Kasumi-1 (cell line): ENCODE measurements around the gene DLEC1.
"Not testable (repeated sequence)": the region's sequence is repeated elsewhere in the genome, so short reads cannot be mapped to it uniquely, and the experiment has no call there.

Experiments used
- DNase-seq, 2 experiments: peaks; one replicate each; lab custom pipeline; 2025; lab: John Stamatoyannopoulos, UW

Gene DLEC1

GRCh38 chr3:38018296-38019266 is 20.4 kb upstream of the DLEC1 start:
- DNase-seq: no peak

DNA sequence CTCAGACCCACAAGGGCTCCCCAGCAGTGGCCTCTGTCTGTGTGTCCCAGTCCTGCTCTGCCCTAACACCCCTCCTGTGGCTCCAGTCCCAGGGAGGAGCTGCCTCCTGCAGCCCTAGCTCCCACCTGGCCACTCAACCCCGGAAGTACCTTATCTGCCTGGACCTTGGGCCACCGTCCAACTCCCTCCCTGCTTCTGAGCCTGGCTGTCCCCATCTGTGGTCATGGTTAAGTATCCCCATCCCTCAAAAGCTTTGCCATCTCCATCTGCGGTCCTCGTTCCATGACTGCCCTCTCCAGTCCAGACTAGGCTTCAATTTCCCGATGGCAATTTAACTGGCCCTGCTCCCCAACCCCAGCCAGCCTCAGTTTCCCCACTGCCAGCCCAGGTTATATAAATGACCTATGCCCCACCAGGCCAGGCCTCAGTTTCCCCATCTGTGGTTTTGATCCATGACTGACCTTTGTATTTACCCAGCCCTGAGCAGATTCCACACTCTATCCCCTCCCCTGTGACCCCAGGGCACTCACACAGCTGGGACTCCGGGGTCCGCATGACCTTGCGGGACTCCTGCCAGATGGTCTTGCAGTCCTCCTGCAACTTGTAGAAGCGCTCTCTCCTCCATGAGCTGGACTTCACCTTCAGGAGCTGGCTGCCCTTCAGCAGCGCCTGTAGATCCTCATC is 19.2 kb upstream of the DLEC1 start:
- DNase-seq: no peak

DNA sequence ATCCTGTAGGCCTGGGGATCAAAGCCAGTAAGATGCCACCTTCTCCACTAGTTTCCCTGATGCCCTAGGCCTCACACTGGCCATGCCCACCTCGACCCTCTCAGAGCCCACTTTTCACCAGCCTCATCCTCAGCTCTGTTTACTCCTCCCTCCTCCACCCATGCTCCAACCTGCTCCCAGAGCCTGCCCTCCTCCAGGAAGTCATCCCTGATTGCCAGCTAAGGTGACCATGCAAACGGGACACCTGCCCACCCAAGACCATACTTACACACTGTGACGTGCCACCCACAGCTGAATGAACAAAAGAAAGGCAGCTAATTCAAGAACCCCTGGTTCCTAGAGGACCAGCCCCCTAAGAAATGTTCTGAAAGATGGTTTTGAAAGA is 18.7 kb upstream of the DLEC1 start:
- DNase-seq: no peak

GRCh38 chr3:38021196-38021595 is 17.8 kb upstream of the DLEC1 start:
- no peak for DNase-seq

DNA sequence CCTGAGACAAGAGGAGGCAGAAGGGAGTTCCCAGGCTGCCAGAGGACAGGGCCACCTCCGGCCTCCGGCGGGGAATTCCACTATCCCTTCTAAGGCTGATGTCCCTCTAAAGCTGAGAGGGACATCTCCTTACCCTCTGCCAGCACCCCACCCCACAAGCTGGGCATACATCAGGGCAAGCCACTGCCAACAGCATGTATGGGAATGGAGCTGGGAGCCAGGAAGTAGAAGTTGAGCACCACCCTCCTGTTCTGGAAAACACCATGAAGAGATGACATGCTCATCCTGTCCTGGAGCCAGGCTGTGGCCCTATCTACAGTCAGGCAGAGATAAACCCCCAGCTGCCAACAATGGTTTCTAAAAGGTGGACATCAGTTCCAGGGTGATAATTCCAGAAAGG is 16.7 kb upstream of the DLEC1 start:
- DNase-seq: no peak

DNA sequence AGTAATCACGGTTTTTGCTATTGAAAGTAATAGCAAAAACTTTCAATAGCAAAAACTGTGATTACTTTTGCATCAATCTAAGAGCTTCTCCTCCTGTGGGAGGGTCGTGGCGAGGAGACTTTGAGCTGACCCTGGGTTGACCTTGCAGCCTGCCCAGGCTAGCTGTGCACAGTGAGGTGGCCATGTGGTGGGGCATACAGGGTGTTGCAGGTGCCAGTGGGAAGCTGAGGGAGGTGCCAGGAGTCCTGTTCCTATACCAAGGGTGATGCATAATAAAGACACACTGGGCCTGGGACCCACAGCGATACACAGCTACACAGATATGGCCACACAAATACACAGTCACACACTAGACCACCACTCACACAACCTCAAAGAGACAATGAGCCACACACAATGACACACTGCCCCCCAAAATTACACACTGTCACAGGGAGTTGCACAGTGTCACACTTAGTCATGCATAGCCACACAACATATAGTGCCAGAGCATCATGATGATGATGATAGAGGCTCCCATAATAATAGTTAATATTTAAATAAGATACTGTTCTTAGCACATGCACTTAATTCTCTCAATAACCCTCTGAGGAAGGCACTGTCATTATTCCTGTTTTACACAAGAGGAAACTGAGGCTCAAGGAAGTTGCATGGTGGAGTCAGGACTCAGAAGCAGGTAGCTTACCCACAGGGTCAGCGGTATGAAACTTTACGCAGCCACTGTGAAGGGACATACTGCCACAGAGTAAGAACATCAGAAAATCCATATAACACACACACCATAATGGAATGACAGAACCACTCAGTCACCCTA is 15.9 kb upstream of the DLEC1 start:
- DNase-seq: no peak

GRCh38 chr3:38026856-38027255 is 12.2 kb upstream of the DLEC1 start:
- DNase-seq: no peak

GRCh38 chr3:38027466-38028465 is 11.2 kb upstream of the DLEC1 start:
- no peak for DNase-seq

GRCh38 chr3:38028621-38029361 is 10.2 kb upstream of the DLEC1 start:
- no peak for DNase-seq

GRCh38 chr3:38029400-38030125 is 9.4 kb upstream of the DLEC1 start, which contains the start of gene PLCD1:
PLCD1 (minus strand) TSS chr3:38029642; CDS start chr3:38029539, 103 bp downstream.
- DNase-seq: no peak

DNA sequence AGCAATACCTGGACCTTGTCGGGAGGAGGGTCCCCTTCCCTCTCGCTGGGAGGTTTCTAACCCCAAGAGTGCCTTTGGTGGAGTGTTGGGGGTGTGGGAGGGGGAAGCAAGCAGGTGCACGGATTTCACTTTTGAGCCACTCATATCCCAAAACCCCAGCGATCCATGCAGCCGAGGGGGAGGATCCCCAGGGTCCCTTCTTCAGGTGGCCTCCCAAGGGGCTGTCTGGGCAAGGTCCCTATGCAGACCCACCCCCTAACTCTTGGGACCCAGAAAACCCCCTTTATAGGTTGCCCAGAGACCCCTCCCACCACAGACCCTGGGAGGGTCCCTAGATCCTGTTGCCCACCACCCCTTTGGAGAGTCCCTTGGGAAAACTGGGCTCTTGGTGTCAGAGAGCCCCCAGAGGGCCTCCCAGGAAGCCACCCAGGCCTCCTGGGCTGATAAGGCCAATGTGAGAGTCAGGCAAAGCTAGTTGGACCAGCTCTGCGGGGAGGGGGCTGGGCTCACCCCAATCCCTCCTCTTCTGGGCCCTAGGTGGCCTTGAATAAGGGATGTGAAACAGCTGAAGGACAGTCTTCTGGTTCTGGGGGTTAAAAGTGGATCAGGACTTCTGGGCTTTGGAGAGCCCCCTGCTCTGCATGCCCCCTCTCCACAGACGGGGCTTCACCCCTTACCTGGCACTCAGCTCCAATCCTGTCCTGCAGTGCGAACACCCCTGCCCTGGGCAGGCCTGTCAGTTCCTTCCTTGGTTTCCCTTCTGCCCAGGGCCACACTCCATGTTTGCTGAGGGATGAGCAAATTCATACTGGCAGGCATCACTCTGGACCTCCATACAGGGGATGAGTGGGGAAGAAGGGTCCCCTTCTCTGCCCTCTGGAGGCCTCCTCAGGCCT is 8.6 kb upstream of the DLEC1 start:
- DNase-seq: no peak

- no peak for DNase-seq
Observed at GRCh38 chr3:38031022-38031994, 7.7 kb upstream of the DLEC1 start.

DNA sequence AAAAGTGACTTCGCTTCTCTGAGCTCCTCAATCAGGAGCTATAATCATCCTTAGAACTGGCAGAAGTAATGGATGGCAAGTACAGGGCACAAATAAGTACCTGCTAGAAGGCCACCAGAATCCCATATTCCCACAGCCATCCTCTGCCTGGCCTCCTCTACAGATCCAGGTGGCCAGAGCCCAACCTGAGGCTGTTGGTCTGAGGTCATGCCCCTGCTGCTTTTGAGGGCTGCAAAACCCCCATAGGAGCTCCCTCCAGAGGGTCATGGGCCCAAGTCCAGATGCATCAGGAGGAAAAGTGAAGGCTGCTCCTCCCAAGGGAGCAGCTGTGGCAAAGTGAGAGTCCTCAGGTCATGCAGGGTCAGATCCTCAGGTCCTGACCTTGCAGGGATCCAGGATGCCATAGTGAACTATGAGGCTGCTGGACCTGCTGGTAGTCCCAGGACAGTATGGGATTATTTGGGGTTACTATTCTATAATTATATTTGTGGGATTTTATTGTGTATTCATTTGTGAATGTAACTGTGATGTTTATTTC is 6.6 kb upstream of the DLEC1 start:
- DNase-seq: no peak

GRCh38 chr3:38033586-38033985 is 5.4 kb upstream of the DLEC1 start:
- not testable (repeated sequence) for DNase-seq

GRCh38 chr3:38034335-38034734 is 4.7 kb upstream of the DLEC1 start:
- not testable (repeated sequence) for DNase-seq

- no peak for DNase-seq
Observed at GRCh38 chr3:38036286-38036685, 2.7 kb upstream of the DLEC1 start.

DNA sequence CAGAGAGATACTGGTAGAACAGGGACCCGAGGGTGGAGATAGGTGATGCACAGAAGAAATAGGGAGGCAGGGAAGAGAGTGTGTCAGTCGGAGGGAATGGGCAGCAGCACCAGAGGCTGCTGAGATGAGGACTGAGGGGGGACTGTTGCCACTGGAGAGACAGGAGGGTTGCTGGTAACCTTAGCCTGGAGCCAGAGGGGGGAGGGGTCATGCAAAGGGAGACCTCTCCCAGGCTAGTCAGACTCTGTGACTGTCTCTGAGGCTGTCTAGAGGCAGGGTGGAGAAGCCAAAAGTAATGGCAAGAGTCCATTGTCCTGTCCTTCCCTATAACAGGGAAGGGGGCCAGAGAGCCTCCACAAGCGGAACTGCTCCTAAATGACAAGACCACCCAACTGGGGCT is 2.1 kb upstream of the DLEC1 start:
- no peak for DNase-seq
